ENCODE data around the gene ACVR2A. TPM values are rescaled to one million over a fixed set of nuclear protein-coding genes. Genes with fewer than 3 reads are reported as not detected.

The ACVR2A gene
- polyA plus RNA-seq, 3 donors: 2.6 to 10.5 (median 3.7) TPM

GRCh38 chr2:147855977-147856376, 11.1 kb downstream of the ACVR2A start:
- H3K36me3 ChIP-seq (replicated peaks in 1 of 2; ENCODE audit: control insufficient read depth in 1 of 2, insufficient read depth in 2 of 2, low read length in 2 of 2): no peaks in the 10 kb centered on the region
- no peak overlapping the region for H3K27ac Mint-ChIP-seq
- H3K79me2 ChIP-seq (ENCODE audit: insufficient read depth, low read length): peaks cover 16% of the 10 kb centered on the region
- no peak overlapping the region for H3K4me3 ChIP-seq (replicated peaks in 1 of 3; ENCODE audit: low read depth in 2 of 3, low read length in 3 of 3)
- DNase-seq: no peak
- H3K9ac ChIP-seq (ENCODE audit: insufficient read depth, low read length, poor library complexity, severe bottlenecking): no peak overlapping the region
- no peaks in the 10 kb centered on the region for H3K36me3 Mint-ChIP-seq
- peaks cover 0 to 2% of the 10 kb centered on the region in 2 donors for H3K4me1 ChIP-seq (ENCODE audit: control insufficient read depth in 1 of 2, insufficient read depth in 2 of 2, low read length in 2 of 2)
- peaks cover 0 to 1% (median 0%) of the 10 kb centered on the region in 7 donors for H3K9me3 Mint-ChIP-seq
- peaks cover 2% of the 10 kb centered on the region for H3K4me1 Mint-ChIP-seq
- no peaks in the 10 kb centered on the region for H3K9me3 ChIP-seq (replicated peaks in 1 of 2; ENCODE audit: control insufficient read depth in 1 of 2, insufficient read depth in 1 of 2, low read length in 2 of 2)
- no peak overlapping the region for H3K4me2 ChIP-seq (replicated peaks; ENCODE audit: extremely low read depth, low read length, poor library complexity, severe bottlenecking)
- H2AFZ ChIP-seq (ENCODE audit: insufficient read depth, low read depth, low read length, poor library complexity, severe bottlenecking): no peak overlapping the region
- H3K27me3 ChIP-seq (ENCODE audit: control insufficient read depth in 2 of 2, insufficient read depth in 2 of 2, low read length in 2 of 2): peaks cover 0 to 3% of the 10 kb centered on the region in 2 donors
- H3K27ac ChIP-seq (ENCODE audit: low read depth in 1 of 2, low read length in 2 of 2): no peak overlapping the region
- H3K27me3 Mint-ChIP-seq (ENCODE audit: low read depth in 3 of 3): peaks cover 0 to 2% (median 0%) of the 10 kb centered on the region in 3 donors
- TF ChIP-seq CTCF (IDR thresholded peaks at IDR 0.05): no peak
- H4K20me1 ChIP-seq (ENCODE audit: insufficient read depth, low read length): peaks cover 99% of the 10 kb centered on the region
- no peak overlapping the region for H3K4me3 Mint-ChIP-seq
- intact Hi-C loops (cut with micrococcal nuclease): no loop called here

- intact Hi-C loops (cut with micrococcal nuclease): no loop called here
- Mint-ChIP-seq H3K4me1 (peaks cover 1% of the 10 kb centered on the region), H3K9me3 (no peaks in the 10 kb centered on the region), H3K27ac (no peak overlapping the region), H3K36me3 (peaks cover 0 to 2% of the 10 kb centered on the region in 2 donors), H3K27me3 (ENCODE audit: low read depth in 3 of 3) (peaks cover 0 to 2% (median 0%) of the 10 kb centered on the region in 3 donors), H3K4me3 (no peak overlapping the region)
- Histone ChIP-seq H3K4me1 (ENCODE audit: control insufficient read depth in 1 of 2, insufficient read depth in 2 of 2, low read length in 2 of 2) (no peaks in the 10 kb centered on the region), H3K4me2 (replicated peaks; ENCODE audit: extremely low read depth, low read length, poor library complexity, severe bottlenecking) (no peak overlapping the region), H4K20me1 (ENCODE audit: insufficient read depth, low read length) (peaks cover 100% of the 10 kb centered on the region), H3K9ac (ENCODE audit: insufficient read depth, low read length, poor library complexity, severe bottlenecking) (no peak overlapping the region), H3K79me2 (ENCODE audit: insufficient read depth, low read length) (peaks cover 6% of the 10 kb centered on the region), H3K27ac (ENCODE audit: low read depth in 1 of 2, low read length in 2 of 2) (no peak overlapping the region), H3K9me3 (replicated peaks in 1 of 2; ENCODE audit: control insufficient read depth in 1 of 2, insufficient read depth in 1 of 2, low read length in 2 of 2) (no peaks in the 10 kb centered on the region), H3K27me3 (ENCODE audit: control insufficient read depth in 2 of 2, insufficient read depth in 2 of 2, low read length in 2 of 2) (peaks cover 0 to 2% of the 10 kb centered on the region in 2 donors), H3K36me3 (replicated peaks in 1 of 2; ENCODE audit: control insufficient read depth in 1 of 2, insufficient read depth in 2 of 2, low read length in 2 of 2) (no peaks in the 10 kb centered on the region), H3K4me3 (replicated peaks in 1 of 3; ENCODE audit: low read depth in 2 of 3, low read length in 3 of 3) (no peak overlapping the region), H2AFZ (ENCODE audit: insufficient read depth, low read depth, low read length, poor library complexity, severe bottlenecking) (no peak overlapping the region)
- no peak for TF ChIP-seq CTCF (IDR thresholded peaks at IDR 0.05)
- no CpG with 5 or more reads among the region's 1 CpG for WGBS (ENCODE audit: insufficient coverage)
- no peak for DNase-seq
Measured at GRCh38 chr2:147860009-147860408, 15.2 kb downstream of the ACVR2A start.
